Neural cell (in vitro differentiated cells): Measurements from ENCODE around the gene CAV3. TPM values are rescaled to one million over a fixed set of nuclear protein-coding genes. Genes with fewer than 3 reads are reported as not detected.

ENCODE experiments used
- H2AFZ ChIP-seq: fragments of 200-600, 300-800 bp; sonication (generic), shearing (Covaris generic); 2 replicates; pipeline ENCODE4 v1.6.0; 2014; ENCODE audit warnings: low read depth, mild to moderate bottlenecking, antibody characterized with exemption, low read length, moderate library complexity
- H3F3A ChIP-seq: fragments of 200-600 bp; shearing (Covaris generic); 2 replicates; pipeline ENCODE4 v1.6.1; 2016; ENCODE audit warnings: mild to moderate bottlenecking, moderate library complexity, mixed read lengths, antibody characterized with exemption, low read length; ENCODE audit not compliant: insufficient read depth, poor library complexity, severe bottlenecking
- H3K27ac ChIP-seq: fragments of 200-600, 300-800 bp; sonication (generic), shearing (Covaris generic); 2 replicates; pipeline ENCODE4 v1.5.1; 2014; ENCODE audit warnings: mild to moderate bottlenecking, low read length, moderate library complexity
- H3K27me3 ChIP-seq: fragments of 300-800, 200-600 bp; sonication (generic), shearing (Covaris generic); 2 replicates; pipeline ENCODE4 v1.6.0; 2014; ENCODE audit warnings: mild to moderate bottlenecking, low read depth, low read length, moderate library complexity; ENCODE audit not compliant: insufficient read depth
- H3K36me3 ChIP-seq: fragments of 300-800, 200-600 bp; sonication (generic), shearing (Covaris generic); 2 replicates; pipeline ENCODE4 v1.5.1; 2014; ENCODE audit warnings: mild to moderate bottlenecking, antibody characterized with exemption, low read length, moderate library complexity; ENCODE audit not compliant: insufficient read depth
- H3K4me2 ChIP-seq: fragments of 300-800, 200-600 bp; sonication (generic), shearing (Covaris generic); 2 replicates; pipeline ENCODE4 v1.6.0; 2014; ENCODE audit warnings: mild to moderate bottlenecking, low read length
- H3K4me3 ChIP-seq: fragments of 300-800, 200-600 bp; sonication (generic), shearing (Covaris generic); 2 replicates; pipeline ENCODE4 v1.5.1; 2014; ENCODE audit warnings: mild to moderate bottlenecking, low read length, moderate library complexity
- H3K79me2 ChIP-seq: fragments of 200-600 bp; shearing (Covaris generic); replicated peaks from 2 replicates; pipeline ENCODE4 v1.6.0; 2014; ENCODE audit warnings: mild to moderate bottlenecking, low read length, moderate library complexity; ENCODE audit not compliant: insufficient read depth
- H3K9ac ChIP-seq: fragments of 300-800, 200-600 bp; sonication (generic), shearing (Covaris generic); 2 replicates; pipeline ENCODE4 v1.6.1; 2016; ENCODE audit warnings: mild to moderate bottlenecking, low read length, mixed read lengths
- H3K9me2 ChIP-seq: fragments of 200-600 bp; shearing (Covaris generic); 2 replicates; pipeline ENCODE4 v1.6.1; 2016; ENCODE audit warnings: mild to moderate bottlenecking, low read length, mixed read lengths; ENCODE audit not compliant: insufficient read depth
- H3K9me3 ChIP-seq: fragments of 200-600, 300-800 bp; sonication (generic), shearing (Covaris generic); 2 replicates; pipeline ENCODE4 v1.6.1; 2016; ENCODE audit warnings: mild to moderate bottlenecking, mixed run types, low read length, moderate library complexity, mixed read lengths
- H4K20me1 ChIP-seq: fragments of 200-600 bp; shearing (Covaris generic); 2 replicates; pipeline ENCODE4 v1.6.1; 2016; ENCODE audit warnings: mild to moderate bottlenecking, mixed run types; ENCODE audit not compliant: insufficient read depth
- EP300 ChIP-seq: fragments of 450-650 bp; conservative IDR thresholded peaks from 2 replicates; pipeline ENCODE4 v1.6.1; 2014; ENCODE audit warnings: antibody characterized with exemption, mild to moderate bottlenecking, moderate library complexity; ENCODE audit not compliant: poor library complexity, severe bottlenecking
- EZH2 ChIP-seq: fragments of 200-600, 300-800 bp; shearing (Covaris generic), sonication (generic); IDR thresholded peaks from 2 replicates; pipeline ENCODE4 v1.6.1; 2014; ENCODE audit warnings: antibody characterized with exemption, low read length, borderline replicate concordance, mild to moderate bottlenecking; ENCODE audit not compliant: insufficient read depth, poor library complexity, severe bottlenecking
- MXI1 ChIP-seq: fragments of 450-650 bp; conservative IDR thresholded peaks from 2 replicates; pipeline ENCODE4 v1.6.1; 2014; ENCODE audit warnings: antibody characterized with exemption, mild to moderate bottlenecking; ENCODE audit not compliant: poor library complexity, severe bottlenecking
- POLR2AphosphoS5 ChIP-seq: IDR thresholded peaks from 2 replicates; pipeline ENCODE4 v1.6.1; 2012
- RAD21 ChIP-seq: fragments of 450-650 bp; conservative IDR thresholded peaks from 2 replicates; pipeline ENCODE4 v1.6.1; 2014; ENCODE audit warnings: antibody characterized with exemption, mild to moderate bottlenecking, moderate library complexity
- REST ChIP-seq: IDR thresholded peaks from 2 replicates; pipeline ENCODE4 v1.6.1; 2012; ENCODE audit warnings: borderline replicate concordance
- SMC3 ChIP-seq: fragments of 450-650 bp; conservative IDR thresholded peaks from 2 replicates; pipeline ENCODE4 v1.6.1; 2014; ENCODE audit warnings: antibody characterized with exemption, mild to moderate bottlenecking, moderate library complexity; ENCODE audit not compliant: poor library complexity
- TAF1 ChIP-seq: IDR thresholded peaks from 2 replicates; pipeline ENCODE4 v1.6.1; 2012; ENCODE audit warnings: low read depth
- polyA plus RNA-seq: library from polyadenylated mRNA; depleted of rRNA; stranded (reverse); fragments of >200 nt; gene quantifications from 2 replicates; pipeline ENCODE4 v1.2.3, GENCODE V29; 2014
- TF ChIP-seq, protein P1 (sequence below): fragments of 450-650 bp; IDR thresholded peaks from 2 replicates; pipeline ENCODE4 v1.5.1; 2014; ENCODE audit warnings: antibody characterized with exemption, mild to moderate bottlenecking, moderate library complexity; ENCODE audit not compliant: poor library complexity, severe bottlenecking

CAV3 gene
- polyA plus RNA-seq, 1 donor from 2014 or later, result not detected

- H3K9me2 ChIP-seq, result no peaks in the 10 kb centered on the region
- no peak overlapping the region for H3K4me3 ChIP-seq
- H3K27me3 ChIP-seq, result no peaks in the 10 kb centered on the region
- no peaks in the 10 kb centered on the region for H3K36me3 ChIP-seq
- H3K9ac ChIP-seq, result no peak overlapping the region
- H3K9me3 ChIP-seq, result no peaks in the 10 kb centered on the region
- peak overlapping the region; percentile 57 for H3K27ac ChIP-seq
- no peaks in the 10 kb centered on the region for H3F3A ChIP-seq
- H3K79me2 ChIP-seq, result no peaks in the 10 kb centered on the region
- no peak for TF ChIP-seq MXI1
- H3K4me2 ChIP-seq, result no peak overlapping the region
- no peak overlapping the region for H2AFZ ChIP-seq
- H4K20me1 ChIP-seq, result no peaks in the 10 kb centered on the region
Observed at GRCh38 chr3:8743021-8743601, 9.5 kb downstream of the CAV3 start.

DNA sequence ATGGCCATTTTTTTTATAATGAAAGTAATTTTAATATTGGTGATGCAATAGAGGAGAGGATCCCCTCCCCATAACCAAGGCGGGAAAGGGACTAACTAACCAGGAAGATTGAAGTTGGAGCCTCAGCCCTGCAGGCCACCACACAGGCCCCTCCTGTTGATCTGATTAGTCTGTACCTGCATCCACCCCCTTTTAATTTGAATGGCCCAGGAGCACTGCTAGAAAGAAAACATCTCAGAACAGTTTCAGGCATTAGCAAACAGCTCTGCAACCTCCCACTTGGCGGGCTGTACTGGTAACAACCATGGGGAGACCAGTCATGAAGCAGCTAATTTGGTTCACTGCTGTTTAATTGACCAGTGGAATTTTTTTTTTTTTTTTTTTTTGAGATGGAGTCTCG is 10.3 kb downstream of the CAV3 start:
- H3K9me3 ChIP-seq, result no peaks in the 10 kb centered on the region
- H3F3A ChIP-seq, result no peaks in the 10 kb centered on the region
- no peaks in the 10 kb centered on the region for H3K9me2 ChIP-seq
- H2AFZ ChIP-seq, result no peak overlapping the region
- H3K9ac ChIP-seq, result no peak overlapping the region
- H3K4me3 ChIP-seq, result no peak overlapping the region
- no peaks in the 10 kb centered on the region for H4K20me1 ChIP-seq
- no peak overlapping the region for H3K27ac ChIP-seq
- H3K36me3 ChIP-seq, result no peaks in the 10 kb centered on the region
- no peak overlapping the region for H3K4me2 ChIP-seq
- H3K79me2 ChIP-seq, result no peaks in the 10 kb centered on the region
- TF ChIP-seq POLR2AphosphoS5, result no peak
- H3K27me3 ChIP-seq, result no peaks in the 10 kb centered on the region

DNA sequence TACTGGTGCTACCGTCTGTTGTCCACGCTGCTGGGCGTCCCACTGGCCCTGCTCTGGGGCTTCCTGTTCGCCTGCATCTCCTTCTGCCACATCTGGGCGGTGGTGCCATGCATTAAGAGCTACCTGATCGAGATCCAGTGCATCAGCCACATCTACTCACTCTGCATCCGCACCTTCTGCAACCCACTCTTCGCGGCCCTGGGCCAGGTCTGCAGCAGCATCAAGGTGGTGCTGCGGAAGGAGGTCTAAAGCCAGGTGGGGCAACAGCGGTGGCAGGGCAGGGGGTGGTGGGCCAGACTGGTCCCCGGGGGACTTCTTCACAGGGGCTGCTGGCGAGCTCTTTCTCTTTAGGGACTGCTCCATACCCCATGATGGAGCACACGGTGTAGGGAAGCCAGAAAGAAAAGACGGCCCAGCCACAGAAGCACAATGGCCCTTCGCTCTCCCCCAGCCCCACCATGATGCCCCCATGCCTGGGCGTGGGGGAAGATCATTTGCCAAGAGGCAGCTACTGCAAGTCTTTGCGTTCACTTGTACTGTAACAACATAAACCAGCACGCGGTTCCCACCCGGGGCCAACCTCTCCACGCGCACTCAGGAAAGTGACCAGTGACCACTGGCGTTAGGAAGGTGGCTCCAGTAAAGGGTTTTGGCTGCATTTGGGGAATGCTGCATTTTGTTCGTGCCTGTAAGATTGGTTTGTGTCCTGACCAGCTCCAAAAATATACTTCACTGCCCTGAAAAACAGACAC is 12.2 kb downstream of the CAV3 start:
- no peaks in the 10 kb centered on the region for H3F3A ChIP-seq
- no peak overlapping the region for H3K4me2 ChIP-seq
- no peak overlapping the region for H3K27ac ChIP-seq
- H3K9ac ChIP-seq, result no peak overlapping the region
- no peak overlapping the region for H2AFZ ChIP-seq
- H3K36me3 ChIP-seq, result no peaks in the 10 kb centered on the region
- no peaks in the 10 kb centered on the region for H3K9me2 ChIP-seq
- no peaks in the 10 kb centered on the region for H3K27me3 ChIP-seq
- TF ChIP-seq SMC3 (no peak), EP300 (no peak), POLR2AphosphoS5 (no peak), REST (no peak), EZH2 (no peak), MXI1 (no peak), TAF1 (no peak), RAD21 (no peak)
- TF ChIP-seq, protein P1, sequence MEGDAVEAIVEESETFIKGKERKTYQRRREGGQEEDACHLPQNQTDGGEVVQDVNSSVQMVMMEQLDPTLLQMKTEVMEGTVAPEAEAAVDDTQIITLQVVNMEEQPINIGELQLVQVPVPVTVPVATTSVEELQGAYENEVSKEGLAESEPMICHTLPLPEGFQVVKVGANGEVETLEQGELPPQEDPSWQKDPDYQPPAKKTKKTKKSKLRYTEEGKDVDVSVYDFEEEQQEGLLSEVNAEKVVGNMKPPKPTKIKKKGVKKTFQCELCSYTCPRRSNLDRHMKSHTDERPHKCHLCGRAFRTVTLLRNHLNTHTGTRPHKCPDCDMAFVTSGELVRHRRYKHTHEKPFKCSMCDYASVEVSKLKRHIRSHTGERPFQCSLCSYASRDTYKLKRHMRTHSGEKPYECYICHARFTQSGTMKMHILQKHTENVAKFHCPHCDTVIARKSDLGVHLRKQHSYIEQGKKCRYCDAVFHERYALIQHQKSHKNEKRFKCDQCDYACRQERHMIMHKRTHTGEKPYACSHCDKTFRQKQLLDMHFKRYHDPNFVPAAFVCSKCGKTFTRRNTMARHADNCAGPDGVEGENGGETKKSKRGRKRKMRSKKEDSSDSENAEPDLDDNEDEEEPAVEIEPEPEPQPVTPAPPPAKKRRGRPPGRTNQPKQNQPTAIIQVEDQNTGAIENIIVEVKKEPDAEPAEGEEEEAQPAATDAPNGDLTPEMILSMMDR, result no peak
- no peaks in the 10 kb centered on the region for H3K79me2 ChIP-seq
- H3K9me3 ChIP-seq, result no peaks in the 10 kb centered on the region
- no peaks in the 10 kb centered on the region for H4K20me1 ChIP-seq
- H3K4me3 ChIP-seq, result no peak overlapping the region
